Transverse colon (tissue), 4 donors: ENCODE measurements around the gene SHISA9.

Source experiments
- CTCF ChIP-seq, 5 experiments: fragments of 200-600 bp in 3 of 5; fragments of 450-650 bp in 2 of 5; sonication (generic) in 3 of 5; IDR thresholded peaks; 1 replicate in 2 of 5; 2 replicates in 3 of 5; pipeline ENCODE4 v1.5.1; 2016 to 2017; ENCODE audit warnings: antibody characterized with exemption in 5 of 5, inconsistent platforms in 3 of 5, mild to moderate bottlenecking in 2 of 5, moderate library complexity in 1 of 5
- POLR2A ChIP-seq: fragments of 450-650 bp; IDR thresholded peaks from one replicate; pipeline ENCODE4 v1.6.1; 2016; ENCODE audit warnings: antibody characterized with exemption, mild to moderate bottlenecking, moderate library complexity
- POLR2AphosphoS5 ChIP-seq, 3 donors: sonication (generic); formaldehyde crosslinking; IDR thresholded peaks; one replicate each; pipeline ENCODE4 v1.6.1; 2016; ENCODE audit warnings: antibody characterized with exemption in 3 of 3

- no peak for TF ChIP-seq CTCF (IDR thresholded peaks at IDR 0.05)
- no peak for TF ChIP-seq POLR2AphosphoS5 (IDR thresholded peaks at IDR 0.05)
- TF ChIP-seq POLR2A: no peak
Measured at GRCh38 chr16:13067648-13068047, 166.2 kb downstream of the SHISA9 start.
